K562 (cell line): ENCODE data around the gene USP4. TPM values are rescaled to one million over a fixed set of nuclear protein-coding genes. Genes with fewer than 3 reads are reported as not detected.

ENCODE experiments used
- ATAC-seq: fragments of 200-7000 bp; cut with Tn5 transposase; 3 replicates; pipeline ENCODE4 v1.9.1; 2020; ENCODE audit warnings: moderate library complexity
- BruUV-seq: library from RNA; stranded (reverse); fragments of 400-500 nt; replicated peaks from 2 replicates; lab custom pipeline; 2021; lab: Mats Ljungman, UMichigan
- CTCF ChIA-PET: fragments of 300-600 bp; formaldehyde crosslinking; extraction: SDS; loops from one replicate; lab custom pipeline; 2021; ENCODE audit warnings: low intra/inter-chr PET ratio; lab: Yijun Ruan, JAX
- POLR2A ChIA-PET: fragments of 300-600, 350-650 bp; sonication (Branson Sonifier 250); formaldehyde crosslinking; extraction: SDS; loops from one replicate; lab custom pipeline; 2021; ENCODE audit warnings: antibody characterized with exemption, inconsistent platforms; lab: Yijun Ruan, JAX
- DNase-seq, 4 experiments: peaks; one replicate each; pipeline versions ENCODE4 v3.0.0 to v3.0.0-alpha.2; 2011 to 2018; ENCODE audit warnings: low spot score in 3 of 4, mixed read lengths in 3 of 4; ENCODE audit errors: extremely low read depth in 1 of 4
- FAIRE-seq: peaks from 2 replicates; lab custom pipeline; 2011; peaks lifted over from hg19 to GRCh38; lab: Jason Lieb, UNC
- H2AFZ ChIP-seq: 2 replicates; pipeline ENCODE4 v1.6.0; 2011; ENCODE audit warnings: low read depth, low read length, control low read depth, inconsistent platforms
- H3K27ac ChIP-seq: fragments of 200-600 bp; 3 replicates; pipeline ENCODE4 v1.8.0; 2011; ENCODE audit warnings: low read depth, mild to moderate bottlenecking, control low read depth, inconsistent platforms, low read length, moderate library complexity, mixed read lengths; ENCODE audit errors: extremely low read depth
- H3K27me3 ChIP-seq, 2 experiments: fragments of 300-600 bp in 1 of 2; 2 replicates in 1 of 2; 3 replicates in 1 of 2; pipeline versions ENCODE4 v1.6.0 to v1.8.0; 2011; ENCODE audit warnings: inconsistent platforms in 2 of 2, low read length in 2 of 2, mild to moderate bottlenecking in 1 of 2, mixed read lengths in 1 of 2, moderate library complexity in 1 of 2; ENCODE audit not compliant: control insufficient read depth in 2 of 2, insufficient read depth in 2 of 2
- H3K36me3 ChIP-seq: fragments of 300-600 bp; 3 replicates; pipeline ENCODE4 v1.8.0; 2011; ENCODE audit warnings: mild to moderate bottlenecking, low read length, inconsistent platforms; ENCODE audit not compliant: control insufficient read depth, insufficient read depth
- H3K4me1 ChIP-seq, 2 experiments: fragments of 200-600 bp in 1 of 2; replicated peaks in 1 of 2; 2 replicates in 1 of 2; 3 replicates in 1 of 2; pipeline versions ENCODE4 v1.5.1 to v1.8.0; 2011; ENCODE audit warnings: inconsistent platforms in 2 of 2, low read length in 2 of 2, mild to moderate bottlenecking in 1 of 2, mixed read lengths in 1 of 2, moderate library complexity in 1 of 2; ENCODE audit not compliant: control insufficient read depth in 2 of 2, insufficient read depth in 2 of 2
- H3K4me2 ChIP-seq: 2 replicates; pipeline ENCODE4 v1.6.1; 2011; ENCODE audit warnings: low read length, control low read depth, inconsistent platforms, mixed read lengths; ENCODE audit not compliant: insufficient read depth
- H3K4me3 ChIP-seq: fragments of 200-600 bp; sonication (generic), shearing (Covaris generic); 2 replicates; pipeline ENCODE4 v1.5.1; 2016; ENCODE audit warnings: control low read depth, inconsistent platforms
- H3K79me2 ChIP-seq: fragments of 200-600 bp; 3 replicates; pipeline ENCODE4 v1.8.0; 2011; ENCODE audit warnings: low read length, inconsistent platforms; ENCODE audit not compliant: control insufficient read depth, insufficient read depth
- H3K9ac ChIP-seq, 2 experiments: 2 replicates each; pipeline versions ENCODE4 v1.6.0 to v1.6.1; 2011; ENCODE audit warnings: low read depth in 2 of 2, low read length in 2 of 2, control low read depth in 1 of 2, inconsistent platforms in 1 of 2, mild to moderate bottlenecking in 1 of 2, mixed read lengths in 1 of 2; ENCODE audit not compliant: insufficient read depth in 1 of 2
- H3K9me1 ChIP-seq: one replicate; pipeline ENCODE4 v1.6.0; 2011; ENCODE audit warnings: inconsistent platforms, mild to moderate bottlenecking, low read length, moderate library complexity; ENCODE audit not compliant: control insufficient read depth, insufficient read depth
- H3K9me3 ChIP-seq: replicated peaks from 2 replicates; pipeline ENCODE4 v1.5.1; 2011; ENCODE audit warnings: low read depth, low read length, inconsistent platforms; ENCODE audit not compliant: control insufficient read depth, insufficient read depth
- H4K20me1 ChIP-seq: replicated peaks from 2 replicates; pipeline ENCODE4 v1.6.1; 2011; ENCODE audit warnings: low read length, inconsistent platforms, mixed read lengths; ENCODE audit not compliant: control insufficient read depth, insufficient read depth
- CTCF ChIP-seq, 3 experiments: IDR thresholded peaks in 2 of 3; conservative IDR thresholded peaks in 1 of 3; 2 replicates each; pipeline ENCODE4 v1.5.1; 2011 to 2012; ENCODE audit warnings: low read length in 3 of 3, mild to moderate bottlenecking in 3 of 3, control low read depth in 2 of 3, improper control_type of control experiment in 1 of 3, inconsistent platforms in 1 of 3, low read depth in 1 of 3, mixed read lengths in 1 of 3, moderate library complexity in 1 of 3; ENCODE audit not compliant: insufficient read depth in 2 of 3
- PCBP1 ChIP-seq: fragments of 200-400 bp; formaldehyde crosslinking; IDR thresholded peaks from 2 replicates; pipeline ENCODE4 v1.6.1; 2018; ENCODE audit warnings: mild to moderate bottlenecking, low read depth, low read length; ENCODE audit not compliant: poor library complexity, severe bottlenecking
- PTBP1 ChIP-seq: fragments of 200-400 bp; formaldehyde crosslinking; IDR thresholded peaks from 2 replicates; pipeline ENCODE4 v1.6.1; 2017; ENCODE audit warnings: low read depth, low read length
- SMC3 ChIP-seq: conservative IDR thresholded peaks from 2 replicates; pipeline ENCODE4 v1.6.1; 2011; ENCODE audit warnings: low read depth, low read length, improper control_type of control experiment; ENCODE audit not compliant: insufficient read depth
- ZC3H4 ChIP-seq: sonication (generic); formaldehyde crosslinking; IDR thresholded peaks from 2 replicates; pipeline ENCODE4 v1.9.0; 2021; ENCODE audit warnings: missing genetic modification reagents, borderline replicate concordance
- ZNF318 ChIP-seq, 2 experiments: fragments of 450-650 bp; IDR thresholded peaks; 2 replicates each; pipeline ENCODE4 v1.6.1; 2016; ENCODE audit warnings: mild to moderate bottlenecking in 2 of 2, borderline replicate concordance in 1 of 2, low read depth in 1 of 2, moderate library complexity in 1 of 2
- WGBS: fragments of 100-300 bp; shearing (Covaris generic); methylation state at CpG from one replicate; pipeline ENCODE4 v1.1.6; 2016; ENCODE audit warnings: low coverage, mixed read lengths; ENCODE audit not compliant: insufficient coverage; ENCODE audit errors: missing lambda C conversion rate; 5-methylcytosine and 5-hydroxymethylcytosine counted together
- in situ Hi-C: fragments of 300-500 bp; cut with MboI; formaldehyde crosslinking; loops from 4 replicates; pipeline ENCODE4 v1.15.0; 2018; ENCODE audit warnings: inconsistent platforms, mixed read lengths
- intact Hi-C: fragments of 100-400 bp; cut with micrococcal nuclease; formaldehyde crosslinking; loops from 2 replicates; pipeline ENCODE4 v1.14.2; 2022
- polyA plus RNA-seq, 8 experiments: library from polyadenylated mRNA; depleted of rRNA in 4 of 8; stranded (reverse) in 5 of 8; unstranded in 3 of 8; fragments of >200 nt; fragmentation: Nextera tagmentation in 2 of 8; fragmentation: Illumina TruSeq in 1 of 8; extraction: Ambion mirVana in 2 of 8; extraction: Trizol in 1 of 8; gene quantifications; 2 replicates each; pipeline versions ENCODE4 v1.2.1 to v1.2.3, GENCODE V29; 2011 to 2014; ENCODE audit warnings: inconsistent platforms in 1 of 8, missing spikeins in 1 of 8
- total RNA-seq, 7 experiments: library from RNA; depleted of rRNA in 6 of 7; stranded (reverse); fragments of >200 nt in 6 of 7; fragmentation: Illumina TruSeq in 2 of 7; extraction: Trizol in 2 of 7; gene quantifications; 2 replicates each; pipeline versions ENCODE4 v1.2.1 to v1.2.3, GENCODE V29; 2011 to 2021; ENCODE audit warnings: low replicate concordance in 1 of 7

USP4 gene
- total and polyA plus RNA-seq, 9 of the 15 experiments (the other 6 are each of a cell fraction or from before 2014, with no cell fraction given): 11.8 to 40.4 (median 22.9) TPM

- no peaks in the 10 kb centered on the region for H3K4me1 ChIP-seq
- no peak overlapping the region for H3K4me2 ChIP-seq
- H2AFZ ChIP-seq: no peak overlapping the region
- H3K36me3 ChIP-seq: peaks cover 68% of the 10 kb centered on the region
- ChIA-PET CTCF (interaction anchor here (1.5 kb wide), 1 partner anchor 121 kb away, joined by 8 read pairs; no protein-coding TSS in a partner anchor), POLR2A (no interaction called here)
- no peaks in the 10 kb centered on the region for H3K9me1 ChIP-seq
- FAIRE-seq (no peak), DNase-seq (peak in 1 of 4 experiments; percentile 14), ATAC-seq (0 out of 3 replicates have a peak, but pooled peaks have one; percentile 34)
- no peak overlapping the region for H3K9ac ChIP-seq
- H3K79me2 ChIP-seq: no peaks in the 10 kb centered on the region
- no TSS peak for BruUV-seq
- H4K20me1 ChIP-seq: no peaks in the 10 kb centered on the region
- no peaks in the 10 kb centered on the region for H3K27me3 ChIP-seq
- 91% methylated on average over 7 of the region's 7 CpGs for WGBS
- H3K4me3 ChIP-seq: no peak overlapping the region
- no peak for TF ChIP-seq PCBP1
- TF ChIP-seq SMC3: 0 out of 2 replicates have a peak, but pooled peaks have one; percentile 11
- no peak for TF ChIP-seq PTBP1
- no peak for TF ChIP-seq ZC3H4 (CRISPR knock-in tag)
- TF ChIP-seq CTCF (IDR thresholded peaks at IDR 0.05 in 2 of 3, conservative IDR thresholded peaks at IDR 0.05 in 1 of 3; ENCODE audit: insufficient read depth in 2 of 3, low read depth in 1 of 3, low read length in 3 of 3): peak in 2 of 3 experiments; percentile 11 to 23; a peak in 2 of 6 replicates
- no peak for TF ChIP-seq ZNF318 (IDR thresholded peaks at IDR 0.05; ENCODE audit: borderline replicate concordance in 1 of 2, low read depth in 1 of 2)
- in situ Hi-C loops (no loop called here), intact Hi-C loops (no loop called here)
- H3K27ac ChIP-seq: no peak overlapping the region
- no peaks in the 10 kb centered on the region for H3K9me3 ChIP-seq
Observed at GRCh38 chr3:49327485-49327884, 12.4 kb downstream of the USP4 start.
